Activated T-cell treated with anti-CD3 and anti-CD28 coated beads, Interleukin-2, amount 50 U/mL, for 24 hours (primary cell): ENCODE data around the gene PLCH1.

Experiments used
- DNase-seq: peaks from one replicate; pipeline ENCODE4 v3.0.0-alpha.2; 2020
- H3K27ac Mint-ChIP-seq: 2 replicates; pipeline ENCODE4 v1.8.0; 2020; ENCODE audit warnings: mild to moderate bottlenecking, mixed read lengths
- H3K27me3 Mint-ChIP-seq: 2 replicates; pipeline ENCODE4 v1.8.0; 2020; ENCODE audit warnings: mixed read lengths
- H3K36me3 Mint-ChIP-seq: 2 replicates; pipeline ENCODE4 v1.8.0; 2020; ENCODE audit warnings: low read depth, mixed read lengths
- H3K4me1 Mint-ChIP-seq: 2 replicates; pipeline ENCODE4 v1.8.0; 2020; ENCODE audit warnings: low read depth, mixed read lengths
- H3K4me3 Mint-ChIP-seq: 2 replicates; pipeline ENCODE4 v1.8.0; 2020; ENCODE audit warnings: mild to moderate bottlenecking, moderate library complexity, mixed read lengths
- H3K9me3 Mint-ChIP-seq: 2 replicates; pipeline ENCODE4 v1.8.0; 2020; ENCODE audit warnings: mixed read lengths

PLCH1 gene

DNA sequence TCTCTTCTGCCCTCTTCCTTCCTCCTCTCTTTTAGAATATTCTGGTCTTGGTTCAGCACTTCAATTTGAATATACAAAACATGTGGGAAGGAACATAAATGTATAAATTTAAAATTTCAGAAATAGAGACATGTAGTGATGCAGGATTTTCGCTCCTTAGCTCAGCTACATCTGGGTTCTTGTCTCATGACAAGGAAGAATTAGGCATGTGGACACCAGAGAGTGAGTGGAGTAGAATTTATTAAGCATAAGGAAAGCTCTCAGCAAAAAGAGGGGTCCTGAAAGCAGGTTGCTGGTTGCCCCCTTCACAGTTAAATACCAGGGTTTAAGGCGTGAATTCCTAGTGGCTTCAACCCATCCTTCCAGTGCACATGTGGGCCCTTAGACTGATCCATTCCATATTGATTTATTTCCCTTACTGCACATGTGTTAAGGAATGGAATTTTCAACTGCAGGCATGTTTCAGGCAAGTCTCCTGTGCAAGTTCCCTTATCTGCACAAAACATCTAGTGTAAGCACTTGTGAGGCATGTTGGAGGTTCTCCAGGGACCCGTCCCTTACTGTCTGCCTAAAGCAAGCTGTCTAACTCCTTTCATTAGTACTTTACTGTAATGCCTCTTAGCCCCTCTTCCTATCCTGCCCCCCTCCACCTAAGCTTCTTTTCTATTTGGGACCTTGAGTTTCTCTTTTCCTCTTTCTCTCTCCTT, 318.2 kb downstream of the PLCH1 start:
- Mint-ChIP-seq H3K4me1 (peaks cover 2% of the 10 kb centered on the region), H3K36me3 (no peaks in the 10 kb centered on the region), H3K27ac (no peak overlapping the region), H3K9me3 (peaks cover 11% of the 10 kb centered on the region), H3K27me3 (no peaks in the 10 kb centered on the region), H3K4me3 (no peak overlapping the region)
- no peak for DNase-seq

DNA sequence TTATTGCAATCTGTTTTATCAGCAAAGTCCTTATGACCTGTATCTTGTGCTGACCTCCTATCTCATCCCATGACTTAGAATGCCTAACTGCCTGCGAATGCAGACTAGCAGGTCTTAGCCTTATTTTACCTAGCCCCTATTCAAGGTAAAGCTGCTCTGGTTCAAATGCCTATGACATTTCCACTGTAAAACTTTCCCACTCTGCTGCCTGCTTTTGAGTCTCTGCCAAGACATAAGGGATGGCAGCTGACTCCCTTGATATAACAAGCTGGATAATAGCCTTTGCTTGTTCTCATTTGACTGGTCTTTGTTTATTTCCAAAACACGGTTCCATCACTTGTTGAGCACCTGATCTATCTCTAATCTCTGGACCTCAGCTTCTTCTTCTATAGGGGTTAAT, 319.5 kb downstream of the PLCH1 start:
- H3K4me3 Mint-ChIP-seq: no peak overlapping the region
- no peaks in the 10 kb centered on the region for H3K27me3 Mint-ChIP-seq
- no peaks in the 10 kb centered on the region for H3K36me3 Mint-ChIP-seq
- DNase-seq: no peak
- H3K9me3 Mint-ChIP-seq: peaks cover 11% of the 10 kb centered on the region
- H3K27ac Mint-ChIP-seq: no peak overlapping the region
- peaks cover 2% of the 10 kb centered on the region for H3K4me1 Mint-ChIP-seq

DNA sequence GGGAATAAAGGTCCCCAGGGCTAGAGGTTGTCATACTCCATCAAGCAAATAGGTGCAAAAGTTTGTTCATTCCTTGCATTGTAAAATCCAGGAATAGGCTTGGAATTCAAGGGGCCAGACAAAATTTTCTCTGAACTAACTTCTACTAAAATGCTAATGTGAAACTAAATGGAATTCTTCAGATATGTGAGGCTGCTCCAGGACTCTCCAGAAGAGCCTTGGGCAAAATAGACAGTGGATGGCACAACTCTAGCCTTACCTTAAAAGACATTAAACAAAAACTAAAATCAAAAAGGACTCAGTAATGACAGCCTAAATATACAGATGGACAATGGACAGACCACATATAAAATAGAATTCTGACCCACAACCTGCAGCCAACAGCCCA, 320.6 kb downstream of the PLCH1 start:
- Mint-ChIP-seq H3K4me1 (peaks cover 2% of the 10 kb centered on the region), H3K4me3 (no peak overlapping the region), H3K36me3 (no peaks in the 10 kb centered on the region), H3K9me3 (peaks cover 11% of the 10 kb centered on the region), H3K27ac (no peak overlapping the region), H3K27me3 (no peaks in the 10 kb centered on the region)
- DNase-seq: no peak

DNA sequence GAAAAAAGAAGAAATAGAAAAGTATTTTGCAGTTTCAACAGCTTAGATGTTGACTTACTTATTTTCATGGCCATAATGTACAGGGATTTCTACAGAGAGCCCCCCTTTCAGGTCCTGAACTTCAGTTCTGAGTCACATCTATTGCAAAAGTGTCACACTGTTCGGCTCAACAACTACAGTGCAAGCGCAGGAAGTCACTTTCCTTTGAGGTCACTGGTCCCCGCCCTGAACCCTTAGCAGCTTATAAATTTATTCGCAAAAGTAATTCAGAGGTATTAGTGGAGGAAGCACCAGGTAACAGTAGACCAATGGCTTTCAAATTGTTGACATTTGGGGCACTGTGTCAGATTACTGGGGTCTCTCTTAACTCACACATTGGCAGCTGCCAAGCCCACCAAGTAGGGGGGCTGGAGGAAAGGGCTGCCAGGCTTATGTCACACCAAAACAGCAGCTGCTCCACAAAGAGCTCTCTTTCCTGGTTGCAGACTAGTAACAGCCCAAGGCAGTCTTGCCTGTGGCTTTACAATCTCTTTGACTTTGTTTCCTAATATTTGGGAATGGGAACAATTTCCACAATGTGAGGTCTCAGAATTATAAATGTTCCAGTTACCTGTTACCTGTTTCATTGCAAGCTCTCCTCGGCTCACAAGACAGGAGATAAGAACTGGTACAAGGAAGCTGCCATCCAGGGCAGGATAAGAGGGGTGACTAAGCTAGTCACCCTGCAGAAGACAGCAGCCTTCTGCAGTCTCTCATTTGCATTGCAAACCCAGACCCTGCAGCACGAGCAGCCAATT, 321.1 kb downstream of the PLCH1 start:
- no peaks in the 10 kb centered on the region for H3K27me3 Mint-ChIP-seq
- peaks cover 2% of the 10 kb centered on the region for H3K4me1 Mint-ChIP-seq
- no peak overlapping the region for H3K27ac Mint-ChIP-seq
- no peaks in the 10 kb centered on the region for H3K36me3 Mint-ChIP-seq
- H3K9me3 Mint-ChIP-seq: peaks cover 10% of the 10 kb centered on the region
- DNase-seq: no peak
- H3K4me3 Mint-ChIP-seq: no peak overlapping the region

DNA sequence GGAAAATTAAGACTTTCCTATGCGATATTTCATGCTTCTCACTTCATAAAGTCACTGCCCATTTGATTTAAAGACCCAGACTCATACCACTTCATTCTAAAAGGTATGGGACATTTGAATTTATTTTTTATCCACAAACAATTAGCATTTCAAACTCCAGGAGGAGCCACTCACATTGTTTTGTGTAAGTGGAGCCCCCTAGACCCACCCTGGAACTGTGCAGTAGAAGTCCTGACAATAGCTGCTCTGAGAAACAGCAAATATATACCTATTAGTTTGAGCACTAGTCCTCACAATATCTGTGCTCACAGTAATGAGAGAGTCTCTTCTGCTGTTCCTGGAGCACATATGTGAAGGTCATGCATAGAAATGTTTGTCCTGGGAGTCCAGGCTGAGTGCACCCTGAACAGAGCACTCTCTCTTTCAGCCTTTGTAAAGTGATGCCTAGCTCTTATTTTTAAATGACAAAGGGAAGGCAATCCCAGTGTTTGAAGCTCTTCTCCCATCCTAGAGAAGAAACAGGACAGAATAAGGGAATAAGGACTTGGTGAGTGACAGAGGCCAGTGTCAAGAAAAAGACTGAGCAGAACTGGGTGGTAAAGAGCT, 323.9 kb downstream of the PLCH1 start:
- no peak overlapping the region for H3K4me3 Mint-ChIP-seq
- no peaks in the 10 kb centered on the region for H3K36me3 Mint-ChIP-seq
- no peak overlapping the region for H3K27ac Mint-ChIP-seq
- DNase-seq: no peak
- no peaks in the 10 kb centered on the region for H3K27me3 Mint-ChIP-seq
- H3K9me3 Mint-ChIP-seq: no peaks in the 10 kb centered on the region
- peaks cover 2% of the 10 kb centered on the region for H3K4me1 Mint-ChIP-seq

DNA sequence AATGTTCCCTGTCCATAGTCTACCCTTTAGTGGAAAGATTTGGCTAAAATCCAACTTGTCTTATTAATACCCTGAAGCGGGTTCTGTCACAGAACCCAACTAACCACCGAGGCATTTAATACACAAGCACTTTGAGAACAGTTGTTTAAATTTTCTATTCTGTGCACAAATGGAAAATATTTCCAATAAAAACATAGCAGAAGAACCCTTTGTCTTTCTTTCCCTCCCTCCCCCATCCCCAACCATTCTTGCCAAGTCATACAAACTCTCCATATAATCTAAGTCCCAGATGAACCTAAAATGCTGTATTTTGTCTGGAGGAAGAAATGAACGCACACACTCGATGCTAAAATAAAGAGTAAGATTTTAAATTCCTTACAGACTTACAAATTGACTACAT, 324.5 kb downstream of the PLCH1 start:
- H3K27ac Mint-ChIP-seq: no peak overlapping the region
- H3K4me3 Mint-ChIP-seq: no peak overlapping the region
- DNase-seq: no peak
- H3K9me3 Mint-ChIP-seq: no peaks in the 10 kb centered on the region
- H3K36me3 Mint-ChIP-seq: no peaks in the 10 kb centered on the region
- no peaks in the 10 kb centered on the region for H3K27me3 Mint-ChIP-seq
- peaks cover 2% of the 10 kb centered on the region for H3K4me1 Mint-ChIP-seq

DNA sequence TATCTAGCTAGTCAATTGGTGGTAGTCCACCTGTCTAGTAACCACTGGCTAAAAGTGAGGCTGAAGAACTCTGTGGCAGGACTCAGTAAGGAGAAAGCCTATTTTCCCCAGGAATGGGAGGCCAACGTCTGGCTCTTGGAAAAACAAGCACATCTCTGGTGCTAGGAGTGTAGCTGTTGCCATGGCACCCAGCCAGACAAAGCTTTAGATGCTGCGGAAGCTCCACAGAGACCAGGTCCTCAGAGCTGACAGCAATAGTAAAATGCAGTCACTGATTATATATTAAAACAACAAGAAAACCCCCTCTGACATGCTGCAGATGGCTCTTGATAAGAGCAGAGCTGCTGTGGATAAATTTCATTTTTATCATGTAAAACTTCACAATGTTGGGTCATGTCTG, 326.5 kb downstream of the PLCH1 start:
- DNase-seq: no peak
- Mint-ChIP-seq H3K4me3 (no peak overlapping the region), H3K4me1 (peaks cover 2% of the 10 kb centered on the region), H3K27me3 (no peaks in the 10 kb centered on the region), H3K9me3 (no peaks in the 10 kb centered on the region), H3K36me3 (no peaks in the 10 kb centered on the region), H3K27ac (no peak overlapping the region)

DNA sequence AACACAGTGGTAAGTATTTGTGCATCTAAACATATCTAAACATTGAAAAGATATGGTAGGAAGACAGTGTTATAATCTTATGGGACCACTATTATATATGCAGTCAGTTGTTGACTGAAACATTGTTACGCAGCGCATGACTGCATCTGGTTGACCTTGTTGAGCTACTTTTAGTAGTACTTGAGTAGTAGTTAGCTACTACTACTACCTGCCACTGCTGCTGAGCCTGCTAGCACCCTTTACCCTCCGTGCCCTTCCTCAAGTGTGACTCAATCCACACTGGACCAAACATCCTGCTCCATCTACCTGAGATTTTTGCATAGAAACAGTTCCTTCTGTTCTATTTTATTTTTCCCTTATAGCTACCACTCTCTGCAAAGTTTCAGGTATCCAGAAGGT, 327.8 kb downstream of the PLCH1 start:
- Mint-ChIP-seq H3K27ac (no peak overlapping the region), H3K36me3 (no peaks in the 10 kb centered on the region), H3K4me3 (no peak overlapping the region), H3K27me3 (no peaks in the 10 kb centered on the region), H3K4me1 (no peaks in the 10 kb centered on the region), H3K9me3 (no peaks in the 10 kb centered on the region)
- no peak for DNase-seq

DNA sequence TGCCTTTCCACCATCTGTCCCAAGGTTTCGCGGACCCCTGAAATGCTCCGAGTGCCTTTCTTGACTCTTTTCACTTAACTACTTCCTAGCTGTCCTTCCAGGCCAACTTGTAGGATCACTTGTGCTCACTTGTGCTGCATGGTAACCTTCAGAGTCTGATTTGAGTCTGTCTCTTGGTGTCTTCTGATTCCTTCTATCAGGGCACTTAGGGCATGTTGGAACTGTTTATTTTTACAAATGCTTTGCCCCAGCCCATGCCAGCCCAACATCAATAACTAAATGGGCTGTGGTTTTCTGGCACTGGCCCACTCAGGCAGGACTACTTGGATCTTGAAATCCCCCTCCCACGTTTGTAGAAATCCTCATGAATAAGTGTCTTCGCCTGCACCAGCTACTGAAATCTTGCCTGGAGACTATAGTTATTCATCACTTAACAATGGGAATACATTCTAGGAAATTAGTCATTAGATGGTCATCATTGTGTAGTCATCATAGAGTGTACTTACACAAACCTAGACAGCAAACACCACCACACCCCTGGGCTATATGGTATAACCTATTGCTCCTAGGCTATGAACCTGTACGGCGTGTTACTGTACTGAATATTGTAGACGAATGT, 328.3 kb downstream of the PLCH1 start:
- no peak overlapping the region for H3K27ac Mint-ChIP-seq
- H3K36me3 Mint-ChIP-seq: no peaks in the 10 kb centered on the region
- H3K4me1 Mint-ChIP-seq: no peaks in the 10 kb centered on the region
- no peak overlapping the region for H3K4me3 Mint-ChIP-seq
- H3K9me3 Mint-ChIP-seq: no peaks in the 10 kb centered on the region
- H3K27me3 Mint-ChIP-seq: no peaks in the 10 kb centered on the region
- no peak for DNase-seq

DNA sequence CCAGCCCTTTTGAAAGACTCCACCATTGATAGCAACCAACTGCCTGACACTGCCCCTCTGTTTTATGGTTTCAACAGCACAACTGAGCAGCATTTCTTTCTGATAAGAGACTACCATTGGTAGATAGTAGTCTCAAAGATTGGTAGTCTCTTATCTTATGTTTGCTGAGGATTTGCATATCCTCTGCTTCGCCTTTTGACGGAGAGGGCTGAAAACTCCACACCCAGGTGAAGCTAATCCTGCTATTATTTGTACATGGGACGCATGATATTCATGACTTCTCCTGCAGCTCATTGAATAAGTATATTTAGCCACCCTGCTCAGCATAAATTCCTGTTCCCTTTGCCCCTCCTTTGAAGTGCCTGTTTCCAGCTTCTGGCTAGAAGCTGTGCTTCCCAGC, 332.0 kb downstream of the PLCH1 start:
- Mint-ChIP-seq H3K9me3 (no peaks in the 10 kb centered on the region), H3K27ac (no peak overlapping the region), H3K4me1 (no peaks in the 10 kb centered on the region), H3K27me3 (no peaks in the 10 kb centered on the region), H3K4me3 (no peak overlapping the region), H3K36me3 (no peaks in the 10 kb centered on the region)
- no peak for DNase-seq

DNA sequence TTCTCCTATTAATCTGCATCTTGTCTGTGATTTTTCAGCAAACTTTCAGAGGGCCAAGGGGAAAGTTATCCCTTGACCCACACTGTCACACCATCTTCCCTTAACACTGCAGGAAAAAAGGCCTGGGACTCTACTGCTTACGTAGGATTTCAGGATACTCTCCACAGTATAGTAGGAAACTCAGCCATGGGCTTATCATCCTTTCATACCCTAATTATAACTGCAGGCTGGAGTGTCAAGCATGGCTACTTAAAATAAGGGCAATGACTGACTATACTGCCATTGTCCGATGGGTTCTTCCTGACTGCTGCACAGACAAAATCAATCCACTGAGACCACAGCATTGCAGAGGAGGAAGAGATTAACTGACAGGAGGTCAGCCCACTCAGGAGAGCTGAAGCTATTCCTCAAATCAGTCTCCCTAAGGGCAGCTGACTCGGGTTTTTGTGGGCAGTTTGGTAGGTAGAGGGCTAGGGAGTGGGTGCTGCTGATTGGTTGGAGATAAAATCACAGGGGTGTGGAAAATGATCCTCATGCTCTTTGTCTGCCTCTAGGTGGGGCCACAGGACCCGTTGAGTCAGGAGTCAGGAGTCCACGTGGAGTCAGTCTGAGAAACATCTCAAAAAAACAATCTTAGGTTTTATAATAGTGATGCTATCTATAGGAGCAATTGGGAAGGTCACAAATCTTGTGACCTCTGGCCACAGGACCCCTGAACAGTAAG, 333.2 kb downstream of the PLCH1 start:
- no peaks in the 10 kb centered on the region for H3K36me3 Mint-ChIP-seq
- H3K27me3 Mint-ChIP-seq: no peaks in the 10 kb centered on the region
- no peak overlapping the region for H3K27ac Mint-ChIP-seq
- no peaks in the 10 kb centered on the region for H3K4me1 Mint-ChIP-seq
- DNase-seq: no peak
- H3K9me3 Mint-ChIP-seq: no peaks in the 10 kb centered on the region
- no peak overlapping the region for H3K4me3 Mint-ChIP-seq

DNA sequence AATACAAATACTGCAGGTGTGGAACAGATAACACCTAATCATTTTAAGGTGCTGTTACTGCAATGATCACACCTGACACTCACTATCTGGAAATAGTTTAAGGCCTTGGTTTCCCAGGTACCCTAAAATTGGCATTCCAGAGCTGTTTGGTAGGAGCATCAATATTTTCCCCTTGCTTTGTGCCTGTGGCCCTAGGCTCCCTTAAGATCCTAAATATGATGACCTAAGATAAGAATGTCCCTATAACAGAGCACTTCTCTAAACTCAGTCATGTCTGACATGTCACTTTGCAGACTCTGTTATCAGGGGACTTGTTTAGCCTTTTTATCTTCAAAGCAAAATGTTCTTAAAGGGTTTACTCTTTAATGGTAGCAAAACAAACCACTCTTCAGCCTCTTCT, 335.5 kb downstream of the PLCH1 start:
- H3K27me3 Mint-ChIP-seq: no peaks in the 10 kb centered on the region
- H3K36me3 Mint-ChIP-seq: no peaks in the 10 kb centered on the region
- H3K4me1 Mint-ChIP-seq: no peaks in the 10 kb centered on the region
- no peak for DNase-seq
- H3K4me3 Mint-ChIP-seq: no peak overlapping the region
- H3K9me3 Mint-ChIP-seq: no peaks in the 10 kb centered on the region
- H3K27ac Mint-ChIP-seq: no peak overlapping the region

DNA sequence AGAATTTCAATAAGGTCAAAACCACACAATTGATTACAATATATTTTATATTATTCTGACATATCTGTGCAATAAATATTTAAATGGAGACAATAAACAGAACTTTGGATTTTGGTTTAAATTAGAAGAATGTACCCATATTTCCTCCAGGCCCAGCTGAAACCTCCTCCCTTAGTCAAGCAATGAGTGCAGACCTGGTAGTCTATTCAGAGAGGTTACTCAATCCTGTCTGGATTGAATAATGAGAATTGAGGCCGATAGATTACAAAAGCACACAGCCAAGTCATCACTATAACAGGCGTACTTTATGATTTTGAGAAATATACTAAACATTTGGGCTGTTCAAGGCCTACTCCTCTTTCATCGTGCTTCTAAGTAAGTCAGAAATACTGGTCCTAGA, 336.9 kb downstream of the PLCH1 start:
- Mint-ChIP-seq H3K27me3 (no peaks in the 10 kb centered on the region), H3K4me3 (no peak overlapping the region), H3K4me1 (no peaks in the 10 kb centered on the region), H3K9me3 (no peaks in the 10 kb centered on the region), H3K27ac (no peak overlapping the region), H3K36me3 (no peaks in the 10 kb centered on the region)
- DNase-seq: no peak

DNA sequence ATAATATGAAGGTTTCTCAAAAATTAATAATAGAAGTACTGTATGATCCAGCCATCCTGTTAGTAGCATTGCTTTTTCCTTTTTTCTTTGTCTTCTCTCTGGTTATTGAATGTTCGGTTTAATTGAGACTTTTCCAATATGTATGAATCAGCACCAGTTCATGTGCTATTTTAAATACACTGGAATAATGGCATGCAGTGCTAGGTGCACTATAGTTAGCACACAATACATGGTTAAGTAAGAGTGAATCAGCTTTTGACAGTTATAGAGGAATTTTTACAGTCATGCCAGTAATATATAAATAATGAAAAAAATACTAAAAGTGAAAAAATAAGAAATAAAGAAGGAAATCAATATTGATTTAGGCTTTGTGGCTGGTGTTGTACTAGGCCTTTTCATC, 337.5 kb downstream of the PLCH1 start:
- Mint-ChIP-seq H3K4me1 (no peaks in the 10 kb centered on the region), H3K4me3 (no peak overlapping the region), H3K36me3 (no peaks in the 10 kb centered on the region), H3K27ac (no peak overlapping the region), H3K27me3 (no peaks in the 10 kb centered on the region), H3K9me3 (no peaks in the 10 kb centered on the region)
- DNase-seq: no peak
